Mucosa of stomach (tissue), 1 donor: Measurements from ENCODE around the gene CNTN4.

Experiments used
- H3K27me3 ChIP-seq: one replicate; pipeline ENCODE4 v1.7.0; 2013; ENCODE audit warnings: mild to moderate bottlenecking, low read length; ENCODE audit not compliant: control insufficient read depth, insufficient read depth
- H3K36me3 ChIP-seq: one replicate; pipeline ENCODE4 v1.7.0; 2013; ENCODE audit warnings: low read length; ENCODE audit not compliant: control insufficient read depth, insufficient read depth
- H3K4me1 ChIP-seq: one replicate; pipeline ENCODE4 v1.7.0; 2013; ENCODE audit warnings: mild to moderate bottlenecking, low read length; ENCODE audit not compliant: control insufficient read depth, insufficient read depth
- H3K4me3 ChIP-seq: one replicate; pipeline ENCODE4 v1.7.0; 2013; ENCODE audit warnings: low read length
- H3K9ac ChIP-seq: one replicate; pipeline ENCODE4 v1.7.0; 2013; ENCODE audit warnings: mild to moderate bottlenecking, low read length, moderate library complexity
- H3K9me3 ChIP-seq: one replicate; pipeline ENCODE4 v1.7.0; 2013; ENCODE audit warnings: mild to moderate bottlenecking, low read length, moderate library complexity; ENCODE audit not compliant: control insufficient read depth
- donor health status: Pancreatic carcinoma.

CNTN4 gene

GRCh38 chr3:2218816-2219215 is 120.2 kb downstream of the CNTN4 start:
- H3K9ac ChIP-seq, result no peak overlapping the region
- H3K27me3 ChIP-seq, result no peaks in the 10 kb centered on the region
- no peak overlapping the region for H3K4me3 ChIP-seq
- no peaks in the 10 kb centered on the region for H3K36me3 ChIP-seq
- no peaks in the 10 kb centered on the region for H3K9me3 ChIP-seq
- H3K4me1 ChIP-seq, result no peaks in the 10 kb centered on the region

GRCh38 chr3:2236203-2236602 is 137.5 kb downstream of the CNTN4 start:
- H3K4me1 ChIP-seq, result no peaks in the 10 kb centered on the region
- no peaks in the 10 kb centered on the region for H3K36me3 ChIP-seq
- H3K4me3 ChIP-seq, result no peak overlapping the region
- no peaks in the 10 kb centered on the region for H3K27me3 ChIP-seq
- H3K9ac ChIP-seq, result no peak overlapping the region
- no peaks in the 10 kb centered on the region for H3K9me3 ChIP-seq

GRCh38 chr3:2244137-2244536 is 145.5 kb downstream of the CNTN4 start:
- no peaks in the 10 kb centered on the region for H3K4me1 ChIP-seq
- H3K27me3 ChIP-seq, result no peaks in the 10 kb centered on the region
- no peak overlapping the region for H3K4me3 ChIP-seq
- H3K9ac ChIP-seq, result no peak overlapping the region
- no peaks in the 10 kb centered on the region for H3K36me3 ChIP-seq
- no peaks in the 10 kb centered on the region for H3K9me3 ChIP-seq

- H3K9ac ChIP-seq, result no peak overlapping the region
- H3K9me3 ChIP-seq, result no peaks in the 10 kb centered on the region
- H3K27me3 ChIP-seq, result no peaks in the 10 kb centered on the region
- no peaks in the 10 kb centered on the region for H3K36me3 ChIP-seq
- H3K4me1 ChIP-seq, result no peaks in the 10 kb centered on the region
- H3K4me3 ChIP-seq, result no peak overlapping the region
These were observed 148.4 kb downstream of the CNTN4 start for GRCh38 chr3:2246873-2247648.

GRCh38 chr3:2247831-2248230 is 149.2 kb downstream of the CNTN4 start:
- Histone ChIP-seq H3K9ac (no peak overlapping the region), H3K27me3 (no peaks in the 10 kb centered on the region), H3K9me3 (no peaks in the 10 kb centered on the region), H3K36me3 (no peaks in the 10 kb centered on the region), H3K4me1 (no peaks in the 10 kb centered on the region), H3K4me3 (no peak overlapping the region)

- Histone ChIP-seq H3K4me1 (no peaks in the 10 kb centered on the region), H3K36me3 (no peaks in the 10 kb centered on the region), H3K9ac (no peak overlapping the region), H3K4me3 (no peak overlapping the region), H3K27me3 (no peaks in the 10 kb centered on the region), H3K9me3 (no peaks in the 10 kb centered on the region)
These were observed 152.1 kb downstream of the CNTN4 start for GRCh38 chr3:2250783-2251182.

- Histone ChIP-seq H3K27me3 (no peaks in the 10 kb centered on the region), H3K4me3 (no peak overlapping the region), H3K9ac (no peak overlapping the region), H3K9me3 (no peaks in the 10 kb centered on the region), H3K4me1 (no peaks in the 10 kb centered on the region), H3K36me3 (no peaks in the 10 kb centered on the region)
These were observed 163.1 kb downstream of the CNTN4 start for GRCh38 chr3:2261747-2262146.

- Histone ChIP-seq H3K36me3 (no peaks in the 10 kb centered on the region), H3K4me1 (no peaks in the 10 kb centered on the region), H3K9ac (no peak overlapping the region), H3K4me3 (no peak overlapping the region), H3K9me3 (no peaks in the 10 kb centered on the region), H3K27me3 (no peaks in the 10 kb centered on the region)
These were observed 163.5 kb downstream of the CNTN4 start for GRCh38 chr3:2262204-2262603.

- no peaks in the 10 kb centered on the region for H3K9me3 ChIP-seq
- no peaks in the 10 kb centered on the region for H3K27me3 ChIP-seq
These were observed 167.9 kb downstream of the CNTN4 start for GRCh38 chr3:2266606-2267005.

GRCh38 chr3:2268779-2269178 is 170.1 kb downstream of the CNTN4 start:
- Histone ChIP-seq H3K27me3 (no peaks in the 10 kb centered on the region), H3K9ac (no peak overlapping the region), H3K36me3 (no peaks in the 10 kb centered on the region), H3K4me1 (no peaks in the 10 kb centered on the region), H3K9me3 (no peaks in the 10 kb centered on the region), H3K4me3 (no peak overlapping the region)

More at GRCh38 chr3:2266606-2267005, 167.9 kb downstream of the CNTN4 start:
- H3K4me3 ChIP-seq, result no peak overlapping the region
- no peaks in the 10 kb centered on the region for H3K4me1 ChIP-seq
- H3K36me3 ChIP-seq, result no peaks in the 10 kb centered on the region
- H3K9ac ChIP-seq, result no peak overlapping the region

GRCh38 chr3:2274526-2274925 is 175.9 kb downstream of the CNTN4 start:
- H3K4me1 ChIP-seq, result no peaks in the 10 kb centered on the region
- no peaks in the 10 kb centered on the region for H3K27me3 ChIP-seq
- H3K9me3 ChIP-seq, result no peaks in the 10 kb centered on the region
- H3K4me3 ChIP-seq, result no peak overlapping the region
- H3K9ac ChIP-seq, result no peak overlapping the region
- no peaks in the 10 kb centered on the region for H3K36me3 ChIP-seq

GRCh38 chr3:2283818-2284217 is 185.2 kb downstream of the CNTN4 start:
- Histone ChIP-seq H3K9me3 (no peaks in the 10 kb centered on the region), H3K4me3 (no peak overlapping the region), H3K9ac (no peak overlapping the region), H3K27me3 (no peaks in the 10 kb centered on the region), H3K4me1 (no peaks in the 10 kb centered on the region), H3K36me3 (no peaks in the 10 kb centered on the region)

GRCh38 chr3:2300938-2301337 is 202.3 kb downstream of the CNTN4 start:
- no peaks in the 10 kb centered on the region for H3K27me3 ChIP-seq
- no peak overlapping the region for H3K9ac ChIP-seq
- H3K36me3 ChIP-seq, result no peaks in the 10 kb centered on the region
- H3K4me3 ChIP-seq, result no peak overlapping the region
- no peaks in the 10 kb centered on the region for H3K4me1 ChIP-seq
- H3K9me3 ChIP-seq, result no peaks in the 10 kb centered on the region
